ENCODE results near the gene LTB4R.

LTB4R gene

DNA sequence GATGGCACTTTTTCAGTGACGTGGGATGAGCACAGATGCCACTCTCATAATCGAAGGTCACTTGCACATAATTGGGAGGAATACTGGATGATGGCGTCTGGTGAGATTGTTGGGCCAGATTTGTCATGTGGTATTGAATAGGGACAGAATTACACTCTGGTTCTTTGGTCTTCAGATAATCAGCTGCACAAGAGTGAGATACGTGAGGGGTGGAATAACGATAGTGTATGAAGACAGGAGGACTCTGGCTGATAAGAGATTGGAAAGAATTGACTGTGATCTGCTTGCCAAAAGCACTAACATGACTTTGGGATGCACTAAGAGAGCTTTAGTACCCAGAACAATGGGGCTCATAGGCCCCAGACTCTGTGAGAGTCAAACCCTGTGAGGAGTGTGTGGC lies 32.9 kb upstream of the LTB4R start:
- in situ Hi-C loops (cut with MboI; ENCODE audit: low sequenced_read_pairs): no loop called here

DNA sequence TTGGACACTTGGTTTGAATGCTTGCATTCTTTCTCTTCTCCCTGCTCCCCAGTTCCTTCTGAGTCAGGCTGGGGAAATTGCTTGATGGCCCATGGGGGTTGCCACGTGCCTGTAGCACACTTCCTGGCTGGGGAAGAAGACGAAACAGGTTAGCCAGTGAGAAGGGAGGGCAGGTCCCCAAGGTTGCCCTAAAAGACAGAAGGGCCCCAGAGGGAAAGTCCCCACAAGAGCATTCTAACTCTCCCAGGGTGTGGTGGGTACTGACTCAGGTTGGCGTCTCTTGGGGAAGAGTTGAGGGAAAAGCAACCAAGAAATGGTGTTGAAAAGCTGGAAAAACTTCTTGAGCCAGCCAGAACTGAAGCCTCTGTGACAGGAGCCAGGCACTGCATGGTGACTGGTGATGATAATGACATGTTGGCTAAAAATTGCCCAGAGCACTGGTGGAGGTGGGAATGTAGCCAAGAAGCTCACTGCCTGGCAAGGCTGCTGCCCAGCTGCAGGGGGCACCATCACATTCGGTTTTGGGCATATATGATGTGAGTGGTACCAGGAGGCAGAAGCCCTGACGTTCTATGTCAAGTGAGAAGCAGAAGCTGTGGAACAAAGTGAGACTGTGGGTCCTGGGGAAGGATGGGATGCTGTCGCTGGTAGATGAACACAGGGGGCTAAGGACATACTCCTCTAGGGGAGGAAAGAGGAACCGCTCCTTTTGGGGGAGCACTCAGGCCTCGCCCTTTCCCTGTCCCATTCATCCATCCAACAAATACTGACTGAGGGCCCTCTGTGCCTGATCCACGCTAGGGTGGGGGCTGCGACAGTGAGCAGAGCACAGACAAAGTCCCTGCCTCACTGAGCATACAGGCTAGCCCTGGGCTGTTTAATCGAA lies 31.8 kb upstream of the LTB4R start:
- in situ Hi-C loops (cut with MboI; ENCODE audit: low sequenced_read_pairs): no loop called here

DNA sequence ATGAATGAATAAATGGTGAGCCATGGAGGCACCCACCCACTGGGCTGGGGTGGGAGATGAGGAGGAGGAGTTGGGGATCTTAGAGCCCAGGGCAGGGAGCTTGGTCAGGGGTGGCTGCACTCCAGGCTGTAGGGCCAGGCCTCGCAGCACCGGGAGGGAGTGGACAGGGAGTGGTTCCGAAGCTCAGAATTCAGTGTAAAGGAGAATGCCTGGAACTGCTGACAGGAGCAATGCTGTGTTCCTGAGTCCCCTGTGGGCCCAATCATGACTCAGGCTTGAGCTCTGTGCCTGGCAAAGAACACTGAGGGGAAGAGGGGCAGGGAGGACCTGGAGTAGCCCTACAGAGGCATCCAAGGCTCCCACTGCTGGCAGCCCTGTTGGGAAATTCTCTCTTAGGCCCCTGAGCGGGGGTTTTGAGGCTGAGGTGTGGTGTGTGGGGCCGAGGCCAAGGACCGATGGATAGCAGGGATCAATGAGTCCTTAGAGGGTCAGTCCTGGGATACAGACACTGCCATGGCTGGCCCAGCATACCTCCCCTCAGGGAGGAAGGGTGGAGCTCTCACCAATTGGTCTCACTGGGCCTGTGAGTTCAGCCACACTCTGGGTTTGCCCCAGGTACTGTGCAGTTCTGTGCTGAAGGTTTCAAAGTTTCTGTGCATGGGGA lies 30.4 kb upstream of the LTB4R start:
- in situ Hi-C loops (cut with MboI; ENCODE audit: low sequenced_read_pairs): no loop called here

DNA sequence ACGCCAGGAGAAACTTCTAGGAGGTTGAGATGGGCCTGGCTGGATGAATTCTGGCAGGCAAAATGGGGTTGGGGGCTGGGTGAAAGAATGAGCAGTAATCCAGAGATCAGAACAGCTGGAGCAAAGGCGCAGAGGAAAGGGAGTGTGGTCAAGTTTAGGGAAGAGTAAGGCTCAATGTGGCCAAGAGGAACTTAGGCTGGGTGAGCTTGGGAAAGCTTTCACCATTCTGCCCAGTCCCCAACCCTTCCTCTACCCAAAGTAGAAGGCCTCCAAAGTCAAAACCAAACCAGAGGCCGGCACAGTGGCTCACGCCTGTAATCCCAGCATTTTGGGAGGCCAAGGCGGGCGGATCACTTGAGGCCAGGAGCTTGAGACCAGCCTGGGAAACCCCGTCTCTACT lies 29.7 kb upstream of the LTB4R start:
- in situ Hi-C loops (cut with MboI; ENCODE audit: low sequenced_read_pairs): no loop called here

DNA sequence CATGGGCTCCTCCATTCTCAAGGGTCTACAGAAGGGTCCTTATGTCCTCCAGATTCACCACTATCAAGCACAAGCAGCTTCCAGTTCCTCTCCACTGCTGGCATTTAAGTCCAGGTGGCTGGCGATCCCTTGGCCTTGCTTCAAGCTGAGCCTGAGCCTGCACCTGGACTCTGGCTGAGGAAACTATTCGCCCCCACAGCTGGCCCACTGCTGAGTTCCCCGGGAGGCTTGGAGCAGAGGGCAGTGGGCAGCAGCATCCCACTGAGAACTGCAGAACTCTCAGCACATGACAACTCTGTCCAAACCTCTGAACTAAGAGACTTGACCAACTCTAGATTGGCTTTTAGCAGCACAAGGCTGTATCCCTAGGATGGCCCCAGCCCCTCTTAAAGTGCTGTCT lies 28.6 kb upstream of the LTB4R start:
- in situ Hi-C loops (cut with MboI; ENCODE audit: low sequenced_read_pairs): no loop called here

DNA sequence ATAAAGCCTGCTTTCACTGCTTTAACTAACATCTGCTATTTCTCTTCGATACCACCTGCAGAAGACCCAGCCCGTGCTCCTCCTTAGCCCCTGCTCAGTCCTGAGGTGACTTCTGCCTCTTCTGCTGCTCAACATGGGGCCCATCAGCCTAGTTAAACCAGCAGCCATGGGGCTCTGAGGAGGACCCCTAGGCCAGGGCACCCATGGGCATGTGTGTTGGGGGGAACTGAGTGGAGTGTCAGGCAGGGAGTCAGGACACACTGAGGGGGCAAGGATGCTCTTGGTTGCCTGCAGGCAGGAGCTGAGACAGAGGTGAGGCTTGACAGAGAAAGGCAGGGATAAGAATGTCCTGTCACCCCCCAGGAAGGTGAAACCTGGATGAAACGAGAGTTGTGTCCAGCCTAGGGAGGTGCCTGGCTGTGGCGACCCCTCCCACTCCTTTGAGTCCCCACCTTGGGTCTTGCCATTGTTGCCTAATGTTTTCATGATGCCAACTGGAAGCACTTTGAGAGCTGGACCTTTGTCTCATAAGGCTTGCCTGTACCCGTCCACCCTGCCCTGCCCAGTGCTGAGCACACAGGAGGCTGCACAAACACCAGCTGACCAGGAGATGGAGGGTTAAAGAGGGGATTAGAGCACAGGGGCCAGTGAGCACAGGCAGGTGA lies 27.4 kb upstream of the LTB4R start:
- in situ Hi-C loops (cut with MboI; ENCODE audit: low sequenced_read_pairs): no loop called here

DNA sequence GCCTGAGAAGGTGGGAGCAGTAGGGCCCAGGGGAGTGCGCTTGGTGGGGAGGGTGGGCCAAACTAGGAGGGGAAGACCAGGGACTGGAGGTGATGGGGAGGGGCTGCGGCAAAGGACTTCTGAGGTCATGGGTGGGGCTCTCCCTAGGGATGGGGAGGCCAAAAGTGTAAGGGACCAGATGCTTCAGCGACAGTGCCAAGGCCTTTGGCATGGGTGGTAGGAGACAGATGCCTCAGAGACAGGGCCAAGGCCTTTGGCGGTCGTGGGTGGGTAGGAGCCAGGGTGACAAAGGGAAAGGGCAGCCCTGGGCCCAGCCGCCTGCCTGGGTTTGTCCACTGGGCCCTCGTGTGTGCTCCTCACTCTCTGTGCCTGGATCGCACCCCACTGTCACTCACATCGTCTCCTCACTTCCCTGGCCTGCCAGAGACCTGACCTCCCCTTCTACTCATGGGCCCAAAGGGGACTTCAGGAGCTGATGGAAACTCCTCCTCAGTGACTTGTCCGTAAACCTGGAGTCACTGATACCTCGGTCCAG lies 26.7 kb upstream of the LTB4R start:
- in situ Hi-C loops (cut with MboI; ENCODE audit: low sequenced_read_pairs): no loop called here

DNA sequence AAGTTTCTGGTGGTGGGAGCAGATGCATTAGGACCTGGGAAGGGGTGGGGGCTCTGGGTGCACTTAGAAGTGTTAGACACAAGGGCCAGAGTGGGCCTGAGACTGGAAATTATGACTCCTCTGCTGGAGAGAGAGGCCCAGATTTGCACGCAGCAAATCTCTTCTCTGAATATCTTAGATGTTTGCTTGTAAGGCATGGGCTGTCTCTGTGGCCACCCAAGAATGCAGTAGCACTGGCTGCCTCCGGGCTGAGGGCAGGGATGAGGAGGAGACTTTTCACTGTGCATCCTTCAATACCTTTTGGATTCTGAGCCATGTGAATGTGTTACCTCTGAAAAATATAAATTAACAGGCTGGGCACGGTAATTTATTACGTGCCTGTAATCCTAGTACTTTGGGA lies 26.0 kb upstream of the LTB4R start:
- in situ Hi-C loops (cut with MboI; ENCODE audit: low sequenced_read_pairs): no loop called here

DNA sequence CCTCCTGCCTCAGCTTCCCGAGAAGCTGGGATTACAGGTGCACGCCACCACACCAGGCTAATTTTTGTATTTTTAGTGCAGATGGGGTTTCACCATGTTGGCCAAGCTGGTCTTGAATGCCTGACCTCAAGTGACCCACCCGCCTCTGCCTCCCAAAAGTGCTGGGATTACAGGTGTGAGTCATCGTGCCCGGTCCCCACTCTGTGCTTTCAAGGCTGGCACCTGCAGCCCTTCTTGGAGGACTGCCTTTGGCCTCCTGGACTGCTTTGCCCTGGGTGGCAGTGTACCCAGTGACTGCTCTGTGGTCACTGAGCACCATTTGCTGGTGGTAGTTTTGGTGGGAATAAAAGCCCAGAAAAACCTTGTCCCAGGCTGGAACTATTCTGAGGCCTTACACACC lies 24.3 kb upstream of the LTB4R start:
- in situ Hi-C loops (cut with MboI; ENCODE audit: low sequenced_read_pairs): no loop called here

DNA sequence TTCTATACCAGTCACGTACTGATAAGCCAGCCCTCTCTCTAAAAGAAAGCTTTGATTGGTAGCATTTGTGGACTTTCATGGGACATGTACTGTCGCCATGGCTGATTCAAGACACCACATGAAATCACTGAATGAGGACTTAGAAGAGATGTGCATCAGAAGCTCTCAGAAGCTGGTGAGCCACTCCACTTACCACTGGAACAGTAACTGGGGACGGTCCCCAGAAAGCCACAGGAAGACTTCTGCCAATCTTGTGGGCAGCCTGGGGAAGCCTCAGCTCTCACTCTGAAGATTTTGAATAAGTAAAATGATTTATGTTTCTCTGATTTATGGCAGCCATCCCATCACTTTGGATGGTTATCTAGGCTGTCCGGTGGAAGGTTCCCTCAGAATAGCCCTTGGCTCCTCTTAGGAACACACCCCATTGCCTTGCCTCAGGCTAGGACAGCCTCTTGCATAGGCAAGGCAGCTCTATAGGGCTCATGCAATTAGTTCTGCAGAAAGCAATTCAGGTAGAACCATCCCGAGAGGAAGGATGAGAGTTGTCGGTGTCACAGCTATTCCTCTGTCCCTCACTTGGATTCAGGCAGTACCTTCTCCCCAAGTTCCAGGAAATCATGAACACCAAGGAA lies 21.5 kb upstream of the LTB4R start:
- in situ Hi-C loops (cut with MboI; ENCODE audit: low sequenced_read_pairs): no loop called here

DNA sequence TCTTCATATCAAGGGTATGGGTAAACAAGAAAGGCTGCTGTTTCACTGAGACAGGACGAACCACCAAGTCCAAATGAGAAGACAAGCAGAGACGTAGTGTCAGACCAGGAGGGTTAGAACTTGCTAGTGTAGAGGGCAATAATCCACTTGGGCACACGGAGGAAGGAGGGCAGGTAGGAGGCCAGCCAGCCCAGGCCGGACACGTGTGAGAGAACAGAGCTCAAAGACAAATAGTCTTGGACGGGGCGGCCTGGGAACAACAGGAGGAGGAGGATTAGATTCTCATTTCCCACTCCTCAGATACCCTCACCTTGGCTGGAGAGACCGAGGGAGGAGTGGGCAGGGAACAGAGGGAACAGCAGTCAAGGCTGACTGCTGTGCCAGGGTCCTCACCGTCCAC lies 20.6 kb upstream of the LTB4R start:
- in situ Hi-C loops (cut with MboI; ENCODE audit: low sequenced_read_pairs): no loop called here

DNA sequence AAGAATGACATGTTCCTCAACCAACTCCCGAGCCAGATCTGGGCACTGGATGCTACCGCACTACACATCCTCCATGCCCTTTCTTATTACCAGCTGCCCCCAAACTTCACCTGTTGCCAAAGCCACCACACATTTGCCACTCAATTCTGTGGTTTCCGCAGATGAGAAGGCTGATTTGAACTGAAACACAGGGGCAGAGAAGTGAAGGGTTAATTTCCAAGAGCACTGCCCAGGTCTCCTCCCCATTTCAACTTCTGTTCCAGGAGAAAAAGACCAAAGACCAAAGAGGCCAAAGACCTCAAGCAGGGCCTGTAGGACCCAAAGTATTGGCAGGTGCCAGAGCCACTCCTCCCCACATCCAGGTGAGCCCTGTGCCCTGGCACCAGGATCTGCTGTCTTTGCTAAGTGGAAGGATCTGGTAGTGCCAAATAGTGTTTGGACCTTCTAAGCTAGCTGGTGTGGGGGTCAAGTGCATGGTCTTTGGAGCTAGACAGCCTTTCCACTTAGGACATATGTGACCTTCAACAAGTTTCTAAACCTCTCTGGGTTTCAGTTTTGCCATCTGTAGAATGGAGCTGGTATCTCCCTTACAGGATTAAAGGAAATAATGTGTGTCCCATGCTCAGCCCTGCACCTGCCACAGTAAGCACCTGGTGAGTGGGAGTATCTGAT lies 19.7 kb upstream of the LTB4R start:
- in situ Hi-C loops (cut with MboI; ENCODE audit: low sequenced_read_pairs): no loop called here

DNA sequence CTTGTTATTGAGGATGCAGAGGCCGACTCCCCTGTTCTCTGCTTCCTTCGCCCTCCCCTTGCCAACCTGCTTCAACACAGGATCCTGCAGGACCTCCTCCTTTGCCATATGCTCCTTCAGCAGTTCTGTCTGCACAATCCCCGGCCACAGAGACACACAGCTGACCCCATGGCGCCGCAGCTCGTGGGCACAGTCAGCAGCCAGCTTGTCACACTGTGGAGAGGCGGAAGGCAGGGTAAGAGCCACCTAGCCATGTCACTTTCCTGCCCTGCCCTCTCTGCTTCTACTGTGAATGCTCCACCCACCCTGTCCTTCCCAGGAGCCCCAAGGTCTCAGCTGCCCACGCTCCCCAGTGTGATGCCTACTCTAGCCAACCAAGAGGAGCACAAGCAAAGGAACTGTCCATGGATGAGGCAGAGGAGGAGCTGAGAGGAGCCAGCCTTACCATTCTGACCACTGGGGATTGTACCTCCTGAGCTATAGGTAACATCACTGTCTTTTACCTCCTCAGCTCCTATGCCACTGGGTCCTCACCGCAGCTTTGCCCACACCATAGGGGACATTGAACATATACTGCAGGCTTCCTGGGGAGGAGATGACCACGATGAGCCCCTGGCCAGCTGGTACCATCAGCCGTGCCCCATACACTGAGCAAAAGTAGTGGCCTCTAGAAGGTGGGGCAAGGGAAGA lies 19.0 kb upstream of the LTB4R start:
- in situ Hi-C loops (cut with MboI; ENCODE audit: low sequenced_read_pairs): no loop called here

DNA sequence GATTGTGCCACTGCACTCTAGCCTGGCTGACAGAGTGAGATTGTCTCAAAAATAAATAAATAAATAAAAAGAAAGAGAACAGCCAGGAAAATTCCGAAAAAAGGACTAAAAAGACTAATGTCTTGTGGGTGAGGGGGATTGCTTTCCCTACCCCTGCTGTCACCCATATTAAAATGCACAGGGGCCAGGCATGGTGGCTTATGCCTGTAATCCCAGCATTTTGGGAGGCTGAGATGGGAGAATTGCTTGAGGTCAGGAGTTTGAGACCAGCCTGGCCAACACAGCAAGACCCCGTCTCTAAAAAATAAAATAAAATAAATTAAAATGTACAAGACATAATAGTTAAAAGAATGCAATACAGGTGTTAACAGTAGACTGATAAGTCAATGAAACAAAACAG lies 17.8 kb upstream of the LTB4R start:
- in situ Hi-C loops (cut with MboI; ENCODE audit: low sequenced_read_pairs): no loop called here

DNA sequence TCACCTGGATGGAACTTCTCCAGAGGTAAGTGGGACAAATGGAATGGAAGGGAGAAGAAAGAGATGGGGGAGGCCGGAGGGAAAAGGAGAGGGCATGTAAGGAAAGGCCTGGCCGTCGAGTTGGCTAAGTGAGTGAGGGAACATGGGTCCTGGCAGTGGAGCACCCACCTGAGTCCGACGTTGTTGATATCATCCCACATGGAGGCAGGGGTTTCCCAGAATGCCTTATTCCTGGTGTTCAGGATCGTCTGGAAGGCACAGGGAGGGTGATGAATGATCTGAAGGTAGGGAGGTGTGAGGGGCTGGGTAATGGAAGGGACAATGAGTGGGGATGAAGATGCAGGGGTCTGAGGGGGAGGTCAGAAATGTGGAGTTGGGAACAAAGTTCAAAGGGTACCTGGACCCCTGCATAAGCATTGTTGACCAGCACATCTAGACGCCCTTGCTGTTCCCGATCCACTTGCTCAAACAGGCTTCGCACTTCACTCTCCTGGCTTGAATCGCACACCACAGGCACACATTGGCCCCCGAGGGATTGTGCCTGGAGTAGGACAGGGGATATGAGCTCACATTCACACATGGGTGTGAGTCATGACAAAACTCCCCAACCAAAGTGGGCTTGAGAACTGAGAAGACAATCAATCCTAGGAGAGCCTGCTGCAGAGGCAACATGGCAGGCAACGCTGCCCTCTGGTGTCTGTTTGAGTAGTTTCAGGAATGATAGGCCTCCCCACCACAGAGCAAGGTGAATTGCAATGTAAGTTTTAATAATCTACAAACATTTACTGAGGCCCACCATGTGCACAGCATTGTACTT lies 14.8 kb upstream of the LTB4R start:
- in situ Hi-C loops (cut with MboI; ENCODE audit: low sequenced_read_pairs): no loop called here

DNA sequence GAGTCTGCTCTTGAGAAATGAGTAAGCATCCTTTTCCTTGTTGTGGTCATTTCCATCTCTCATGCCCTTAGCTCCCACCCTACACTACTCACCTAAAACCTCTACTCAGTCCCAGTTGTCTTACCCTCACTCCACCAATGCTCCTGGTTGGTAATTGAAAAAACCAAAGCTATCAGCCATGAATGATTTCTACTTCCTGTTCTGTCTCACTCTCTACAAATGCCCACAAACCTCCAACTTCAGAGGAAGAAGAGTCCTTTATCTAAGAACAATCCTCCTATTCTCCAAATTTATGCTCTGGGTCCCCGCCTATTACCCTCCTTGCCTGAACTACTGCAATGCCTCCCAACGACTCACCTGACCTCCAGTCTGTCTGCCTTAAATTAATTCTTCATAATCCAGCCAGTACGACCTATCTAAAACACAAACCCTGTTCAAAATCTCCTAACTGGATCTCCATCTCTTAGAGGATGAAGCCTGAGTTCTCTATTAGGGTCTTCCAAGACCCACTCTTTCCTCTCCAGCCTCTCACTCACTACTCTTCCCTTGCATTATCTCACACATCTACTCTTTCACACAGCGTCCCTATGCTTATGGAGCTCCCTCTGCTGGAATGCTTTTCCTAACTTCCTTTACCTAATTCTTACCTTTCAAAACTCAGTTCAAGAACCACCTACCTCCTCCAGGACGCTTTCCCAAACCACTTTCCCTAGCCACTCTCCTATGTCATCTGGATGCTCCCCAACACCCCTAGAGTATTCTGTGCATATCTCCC lies 13.9 kb upstream of the LTB4R start:
- in situ Hi-C loops (cut with MboI; ENCODE audit: low sequenced_read_pairs): no loop called here

DNA sequence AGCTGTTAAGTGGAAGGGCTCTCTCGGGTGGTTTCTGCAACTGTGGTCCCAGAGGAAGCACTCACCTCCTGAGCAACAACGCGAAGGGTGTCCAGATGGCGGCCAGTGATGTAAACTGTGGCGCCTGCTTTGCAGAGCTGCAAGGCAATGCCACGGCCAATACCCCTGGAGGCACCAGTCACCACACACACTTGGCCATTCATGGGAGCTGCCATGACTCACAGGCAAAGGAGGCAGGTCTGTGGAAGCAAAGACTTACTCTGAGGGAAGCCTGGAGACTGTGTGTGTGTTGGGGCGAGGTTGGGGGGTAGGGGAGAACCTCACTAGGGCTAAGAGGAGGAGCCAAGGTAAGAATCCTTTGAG lies 12.4 kb upstream of the LTB4R start:
- in situ Hi-C loops (cut with MboI; ENCODE audit: low sequenced_read_pairs): no loop called here

Data from hTERT RPE-1 (cell line).